Left ventricle myocardium inferior (tissue), 1 donor: Measurements from ENCODE around the gene LNX1. TPM values are rescaled to one million over a fixed set of nuclear protein-coding genes. Genes with fewer than 3 reads are reported as not detected.

Experiments
- DNase-seq: peaks from one replicate; pipeline ENCODE4 v3.0.0-alpha.2; 2020
- H3K27ac ChIP-seq: fragments of 200-600 bp; replicated peaks from 2 replicates; pipeline ENCODE4 v1.8.0; 2021
- H3K27me3 ChIP-seq: fragments of 200-600 bp; 2 replicates; pipeline ENCODE4 v1.8.0; 2021; ENCODE audit warnings: low read depth
- H3K36me3 ChIP-seq: fragments of 200-600 bp; 2 replicates; pipeline ENCODE4 v1.8.0; 2021
- H3K4me1 ChIP-seq: fragments of 200-600 bp; 2 replicates; pipeline ENCODE4 v1.8.0; 2021
- H3K4me3 ChIP-seq: fragments of 200-600 bp; 2 replicates; pipeline ENCODE4 v1.8.0; 2021; ENCODE audit warnings: mild to moderate bottlenecking, moderate library complexity
- H3K9me3 ChIP-seq: fragments of 200-600 bp; replicated peaks from 2 replicates; pipeline ENCODE4 v1.8.0; 2021
- intact Hi-C: fragments of 100-400 bp; cut with micrococcal nuclease; formaldehyde crosslinking; loops from one replicate; pipeline ENCODE4 v1.11.0; 2022
- total RNA-seq: library from RNA; stranded (reverse); fragmentation: NEBNext Ultra II Directional; extraction: Animal tissue kit (Norgen Biotek cat#: 25700); gene quantifications from one replicate; pipeline ENCODE4 v1.2.1, GENCODE V29; 2021
- TF ChIP-seq, protein P1 (sequence below): fragments of 200-600 bp; IDR thresholded peaks from 2 replicates; pipeline ENCODE4 v1.8.0; 2021; ENCODE audit warnings: antibody characterized with exemption, mild to moderate bottlenecking, borderline replicate concordance
- donor health status: DM: no; HTN: yes; CAD: no; lungs with severe emphysema.

LNX1 gene
- total RNA-seq, 1 donor from 2014 or later, result 9.5 TPM

DNA sequence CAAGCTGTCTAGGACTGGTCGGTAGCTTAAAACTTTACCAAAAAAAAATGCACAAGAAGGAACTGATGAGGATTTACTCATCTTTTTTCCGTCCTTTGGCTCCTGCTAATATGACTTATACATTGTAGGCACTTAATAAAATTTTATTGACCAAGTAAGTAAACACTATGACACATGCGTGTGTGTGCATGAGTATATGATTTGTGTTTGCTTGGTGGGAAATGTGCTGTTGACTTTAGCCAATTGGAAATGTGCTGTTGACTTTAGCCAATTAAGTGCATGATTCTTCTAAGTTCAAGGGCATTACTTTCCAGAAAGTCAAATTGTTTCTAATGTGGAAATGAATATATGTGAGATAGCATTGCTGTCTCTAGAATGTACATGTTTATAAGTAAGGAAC is 135.5 kb downstream of the LNX1 start:
- Histone ChIP-seq H3K27me3 (no peaks in the 10 kb centered on the region), H3K27ac (no peak overlapping the region), H3K4me1 (peaks cover 8% of the 10 kb centered on the region), H3K36me3 (peaks cover 76% of the 10 kb centered on the region), H3K4me3 (no peak overlapping the region), H3K9me3 (no peaks in the 10 kb centered on the region)
- TF ChIP-seq, protein P1, sequence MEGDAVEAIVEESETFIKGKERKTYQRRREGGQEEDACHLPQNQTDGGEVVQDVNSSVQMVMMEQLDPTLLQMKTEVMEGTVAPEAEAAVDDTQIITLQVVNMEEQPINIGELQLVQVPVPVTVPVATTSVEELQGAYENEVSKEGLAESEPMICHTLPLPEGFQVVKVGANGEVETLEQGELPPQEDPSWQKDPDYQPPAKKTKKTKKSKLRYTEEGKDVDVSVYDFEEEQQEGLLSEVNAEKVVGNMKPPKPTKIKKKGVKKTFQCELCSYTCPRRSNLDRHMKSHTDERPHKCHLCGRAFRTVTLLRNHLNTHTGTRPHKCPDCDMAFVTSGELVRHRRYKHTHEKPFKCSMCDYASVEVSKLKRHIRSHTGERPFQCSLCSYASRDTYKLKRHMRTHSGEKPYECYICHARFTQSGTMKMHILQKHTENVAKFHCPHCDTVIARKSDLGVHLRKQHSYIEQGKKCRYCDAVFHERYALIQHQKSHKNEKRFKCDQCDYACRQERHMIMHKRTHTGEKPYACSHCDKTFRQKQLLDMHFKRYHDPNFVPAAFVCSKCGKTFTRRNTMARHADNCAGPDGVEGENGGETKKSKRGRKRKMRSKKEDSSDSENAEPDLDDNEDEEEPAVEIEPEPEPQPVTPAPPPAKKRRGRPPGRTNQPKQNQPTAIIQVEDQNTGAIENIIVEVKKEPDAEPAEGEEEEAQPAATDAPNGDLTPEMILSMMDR, result no peak
- intact Hi-C loops, result no loop called here
- no peak for DNase-seq

DNA sequence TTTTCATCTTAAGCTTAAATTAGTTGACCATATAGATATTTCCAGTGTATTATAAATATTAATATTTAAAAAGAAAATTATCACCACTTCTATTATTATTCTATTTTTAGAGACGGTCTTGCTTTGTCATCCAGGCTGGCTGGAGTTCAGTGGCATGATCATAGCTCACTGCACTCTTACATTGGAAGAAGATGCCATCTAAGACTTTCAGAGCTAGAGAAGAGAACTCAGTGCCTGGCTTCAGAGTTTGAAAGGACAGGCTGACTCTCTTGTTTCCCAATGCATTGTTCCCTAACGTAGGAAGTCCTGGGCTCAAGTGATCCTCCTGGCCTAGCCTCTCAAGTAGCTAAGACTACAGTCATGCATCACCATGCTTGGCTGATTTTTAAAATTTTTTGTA is 137.9 kb downstream of the LNX1 start:
- H3K4me3 ChIP-seq, result no peak overlapping the region
- peaks cover 8% of the 10 kb centered on the region for H3K4me1 ChIP-seq
- H3K27me3 ChIP-seq, result no peaks in the 10 kb centered on the region
- peaks cover 52% of the 10 kb centered on the region for H3K36me3 ChIP-seq
- no peak for DNase-seq
- TF ChIP-seq, protein P1, result no peak
- H3K9me3 ChIP-seq, result no peaks in the 10 kb centered on the region
- no peak overlapping the region for H3K27ac ChIP-seq
- intact Hi-C loops, result no loop called here

DNA sequence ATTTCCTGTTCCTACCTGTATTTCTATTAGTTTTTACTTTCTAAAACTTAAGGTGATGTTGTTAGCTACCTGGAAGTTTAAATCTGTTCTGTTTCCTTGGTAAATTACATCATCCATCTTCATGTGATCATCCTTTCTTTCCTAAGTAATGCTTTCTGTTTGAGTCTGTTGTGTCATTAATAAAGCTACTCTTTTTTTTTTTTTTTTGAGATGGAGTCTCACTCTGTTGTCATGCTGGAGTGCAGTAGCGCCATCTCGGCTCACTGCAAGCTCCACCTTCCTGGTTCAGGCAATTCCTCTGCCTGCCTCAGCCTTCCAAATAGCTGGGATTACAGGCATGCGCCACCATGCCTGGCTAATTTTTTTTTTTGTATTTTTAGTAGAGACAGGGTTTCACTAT is 140.5 kb downstream of the LNX1 start:
- no peaks in the 10 kb centered on the region for H3K27me3 ChIP-seq
- DNase-seq, result no peak
- TF ChIP-seq, protein P1, result no peak
- no peak overlapping the region for H3K27ac ChIP-seq
- peaks cover 8% of the 10 kb centered on the region for H3K4me1 ChIP-seq
- intact Hi-C loops, result no loop called here
- H3K9me3 ChIP-seq, result no peaks in the 10 kb centered on the region
- H3K4me3 ChIP-seq, result no peak overlapping the region
- H3K36me3 ChIP-seq, result peaks cover 44% of the 10 kb centered on the region

DNA sequence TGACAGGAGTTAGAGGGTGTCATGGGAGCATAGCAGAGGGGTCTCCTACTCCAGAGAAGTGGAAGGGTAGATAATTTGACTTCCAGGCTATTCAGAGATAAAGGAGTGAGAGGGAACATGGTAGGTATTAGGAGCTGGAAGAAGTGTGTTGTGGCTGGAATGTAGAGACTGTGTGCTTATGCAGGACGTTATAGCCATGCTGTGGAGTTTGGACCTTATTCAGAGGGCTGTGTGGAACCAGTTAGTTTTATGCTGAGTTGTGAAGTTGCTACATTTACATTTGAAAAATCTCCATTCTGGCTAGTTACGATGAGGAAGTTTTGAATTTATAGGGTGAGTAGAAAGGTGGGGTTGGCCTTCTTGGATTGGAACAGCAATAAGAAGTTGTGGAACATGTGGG is 146.3 kb downstream of the LNX1 start:
- DNase-seq, result no peak
- Histone ChIP-seq H3K4me3 (no peak overlapping the region), H3K4me1 (no peaks in the 10 kb centered on the region), H3K36me3 (peaks cover 38% of the 10 kb centered on the region), H3K9me3 (no peaks in the 10 kb centered on the region), H3K27ac (no peak overlapping the region), H3K27me3 (no peaks in the 10 kb centered on the region)
- TF ChIP-seq, protein P1, result no peak
- intact Hi-C loops, result no loop called here

DNA sequence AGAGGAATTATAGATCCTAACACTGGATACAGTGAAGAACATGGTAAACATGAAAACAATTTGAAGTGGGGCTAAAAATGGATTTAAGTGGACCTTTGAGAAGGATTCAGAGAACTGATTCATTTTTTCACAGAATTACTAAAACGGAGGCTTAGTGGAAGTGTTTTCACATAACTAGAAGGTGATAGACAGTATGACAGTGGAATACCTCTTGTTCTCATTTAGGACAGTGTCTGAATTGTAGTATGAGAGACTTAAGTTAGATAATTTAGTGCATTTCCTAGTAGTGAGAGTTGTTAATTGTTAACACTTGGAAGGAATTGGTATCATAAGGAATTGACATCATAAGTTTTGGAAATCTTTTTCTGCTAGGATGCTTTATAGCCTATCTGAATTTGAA is 149.7 kb downstream of the LNX1 start:
- no peak for DNase-seq
- Histone ChIP-seq H3K36me3 (peaks cover 51% of the 10 kb centered on the region), H3K9me3 (no peaks in the 10 kb centered on the region), H3K27ac (no peak overlapping the region), H3K27me3 (no peaks in the 10 kb centered on the region), H3K4me1 (no peaks in the 10 kb centered on the region), H3K4me3 (no peak overlapping the region)
- TF ChIP-seq, protein P1, result no peak
- intact Hi-C loops, result no loop called here

DNA sequence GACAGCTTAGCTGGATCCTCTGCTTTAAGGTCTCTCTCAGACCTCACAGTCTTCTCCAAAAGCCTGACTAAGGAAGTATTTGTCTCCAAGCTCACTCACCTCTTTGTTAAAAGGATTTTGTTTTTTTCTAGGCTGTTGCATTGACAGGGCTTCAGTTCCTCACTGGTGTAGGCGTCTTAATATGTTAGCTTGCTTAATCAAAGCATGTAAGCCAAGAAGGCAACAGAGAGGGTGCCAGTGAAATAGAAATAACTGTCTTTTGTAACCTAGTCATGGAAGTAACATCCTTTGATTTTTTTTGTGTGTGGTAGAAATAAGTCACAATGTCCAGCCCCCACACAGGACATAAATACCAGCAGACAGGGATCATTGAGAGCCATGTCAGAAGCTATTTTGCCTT is 155.0 kb downstream of the LNX1 start:
- DNase-seq, result no peak
- H3K27me3 ChIP-seq, result no peaks in the 10 kb centered on the region
- intact Hi-C loops, result no loop called here
- TF ChIP-seq, protein P1, result no peak
- no peak overlapping the region for H3K4me3 ChIP-seq
- no peaks in the 10 kb centered on the region for H3K9me3 ChIP-seq
- no peaks in the 10 kb centered on the region for H3K4me1 ChIP-seq
- no peak overlapping the region for H3K27ac ChIP-seq
- H3K36me3 ChIP-seq, result peaks cover 38% of the 10 kb centered on the region
